ENCODE data around the gene CACNA1H. TPM values are rescaled to one million over a fixed set of nuclear protein-coding genes. Genes with fewer than 3 reads are reported as not detected.

The CACNA1H gene
- total and polyA plus RNA-seq, 9 of the 15 experiments (the other 6 are each of a cell fraction or from before 2014, with no cell fraction given), result 0.10 to 0.18 TPM; not detected in 7

DNA sequence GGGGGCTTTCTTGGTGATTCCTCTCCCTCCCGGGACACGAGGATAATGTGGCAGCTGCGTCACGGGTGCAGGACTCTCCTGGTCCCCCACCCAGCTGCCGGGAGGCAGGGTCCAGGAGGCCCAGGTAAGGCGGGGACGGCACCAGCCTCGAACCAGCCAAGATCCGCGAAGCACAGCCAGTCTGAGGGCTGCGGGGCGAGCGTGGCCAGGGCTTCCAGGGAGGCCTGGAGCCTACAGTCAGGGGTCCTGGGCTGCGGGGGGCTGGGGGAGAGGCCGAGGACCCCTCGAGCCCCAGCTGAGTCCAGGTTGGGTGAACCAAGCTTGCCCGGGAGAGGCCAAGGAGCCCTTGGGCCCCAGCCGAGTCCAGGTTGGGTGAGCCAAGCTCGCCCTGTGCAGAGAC is 112.9 kb downstream of the CACNA1H start:
- Histone ChIP-seq H3K9me3 (replicated peaks; ENCODE audit: control insufficient read depth, insufficient read depth, low read depth, low read length) (peaks cover 7% of the 10 kb centered on the region; the same call in 1 of the 2 replicates), H3K27ac (ENCODE audit: extremely low read depth, low read depth, low read length) (no peak overlapping the region), H3K36me3 (ENCODE audit: control insufficient read depth, insufficient read depth, low read length) (no peaks in the 10 kb centered on the region), H3K4me2 (ENCODE audit: insufficient read depth, low read length) (no peak overlapping the region), H3K9me1 (ENCODE audit: control insufficient read depth, insufficient read depth, low read length) (no peaks in the 10 kb centered on the region), H4K20me1 (replicated peaks; ENCODE audit: control insufficient read depth, insufficient read depth, low read length) (no peaks in the 10 kb centered on the region), H3K4me1 (replicated peaks in 1 of 2; ENCODE audit: control insufficient read depth in 2 of 2, insufficient read depth in 2 of 2, low read length in 2 of 2) (peaks cover 3 to 27% of the 10 kb centered on the region in 2 experiments; a peak in 3 of 5 replicates), H3K4me3 (no peak overlapping the region), H3K79me2 (ENCODE audit: control insufficient read depth, insufficient read depth, low read length) (no peaks in the 10 kb centered on the region), H3K9ac (ENCODE audit: insufficient read depth in 1 of 2, low read depth in 2 of 2, low read length in 2 of 2) (no peak overlapping the region), H3K27me3 (ENCODE audit: control insufficient read depth in 2 of 2, insufficient read depth in 2 of 2, low read length in 2 of 2) (peaks cover 10 to 34% of the 10 kb centered on the region in 2 experiments; a peak in 4 of 5 replicates), H2AFZ (ENCODE audit: low read depth, low read length) (no peak overlapping the region)
- ChIA-PET POLR2A (no interaction called here), CTCF (ENCODE audit: low intra/inter-chr PET ratio) (no interaction called here)
- no TSS peak for BruUV-seq (replicated peaks)
- FAIRE-seq (no peak), DNase-seq (ENCODE audit: extremely low read depth in 1 of 4, low spot score in 3 of 4) (no peak), ATAC-seq (no peak)
- 2% methylated on average over 13 of the region's 19 CpGs for WGBS (ENCODE audit: insufficient coverage, low coverage, missing lambda C conversion rate)
- intact Hi-C loops (cut with micrococcal nuclease) (no loop called here), in situ Hi-C loops (cut with MboI) (no loop called here)
- TF ChIP-seq SREBF1 (IDR thresholded peaks at IDR 0.05; ENCODE audit: borderline replicate concordance, low read depth, low read length) (no peak), NR2C1 (IDR thresholded peaks at IDR 0.05) (no peak), NR2C1 (tag; IDR thresholded peaks at IDR 0.05) (no peak), ZEB2 (IDR thresholded peaks at IDR 0.05) (no peak), POLR2G (IDR thresholded peaks at IDR 0.05; ENCODE audit: low read depth, low read length) (no peak), CXXC5 (CRISPR knock-in tag; IDR thresholded peaks at IDR 0.05) (no peak), NR2F6 (CRISPR knock-in tag; IDR thresholded peaks at IDR 0.05) (no peak), RAD51 (IDR thresholded peaks at IDR 0.05; ENCODE audit: borderline replicate concordance, low read depth) (no peak), MAZ (CRISPR knock-in tag; conservative IDR thresholded peaks at IDR 0.05 in 1 of 2, IDR thresholded peaks at IDR 0.05 in 1 of 2) (no peak), ZNF263 (CRISPR knock-in tag; IDR thresholded peaks at IDR 0.05; ENCODE audit: borderline replicate concordance) (no peak), ELK1 (CRISPR knock-in tag; IDR thresholded peaks at IDR 0.05) (no peak), KDM4B (IDR thresholded peaks at IDR 0.05; ENCODE audit: borderline replicate concordance in 2 of 2, low read depth in 1 of 2) (no peak), HDAC8 (tag; IDR thresholded peaks at IDR 0.05) (no peak), HNRNPL (IDR thresholded peaks at IDR 0.05; ENCODE audit: low read depth, low read length) (no peak), THRAP3 (IDR thresholded peaks at IDR 0.05; ENCODE audit: borderline replicate concordance) (no peak)
- TF ChIP-seq, protein P1, sequence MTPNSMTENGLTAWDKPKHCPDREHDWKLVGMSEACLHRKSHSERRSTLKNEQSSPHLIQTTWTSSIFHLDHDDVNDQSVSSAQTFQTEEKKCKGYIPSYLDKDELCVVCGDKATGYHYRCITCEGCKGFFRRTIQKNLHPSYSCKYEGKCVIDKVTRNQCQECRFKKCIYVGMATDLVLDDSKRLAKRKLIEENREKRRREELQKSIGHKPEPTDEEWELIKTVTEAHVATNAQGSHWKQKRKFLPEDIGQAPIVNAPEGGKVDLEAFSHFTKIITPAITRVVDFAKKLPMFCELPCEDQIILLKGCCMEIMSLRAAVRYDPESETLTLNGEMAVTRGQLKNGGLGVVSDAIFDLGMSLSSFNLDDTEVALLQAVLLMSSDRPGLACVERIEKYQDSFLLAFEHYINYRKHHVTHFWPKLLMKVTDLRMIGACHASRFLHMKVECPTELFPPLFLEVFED (CRISPR knock-in tag; conservative IDR thresholded peaks at IDR 0.05), result no peak
- TF ChIP-seq, protein P2, sequence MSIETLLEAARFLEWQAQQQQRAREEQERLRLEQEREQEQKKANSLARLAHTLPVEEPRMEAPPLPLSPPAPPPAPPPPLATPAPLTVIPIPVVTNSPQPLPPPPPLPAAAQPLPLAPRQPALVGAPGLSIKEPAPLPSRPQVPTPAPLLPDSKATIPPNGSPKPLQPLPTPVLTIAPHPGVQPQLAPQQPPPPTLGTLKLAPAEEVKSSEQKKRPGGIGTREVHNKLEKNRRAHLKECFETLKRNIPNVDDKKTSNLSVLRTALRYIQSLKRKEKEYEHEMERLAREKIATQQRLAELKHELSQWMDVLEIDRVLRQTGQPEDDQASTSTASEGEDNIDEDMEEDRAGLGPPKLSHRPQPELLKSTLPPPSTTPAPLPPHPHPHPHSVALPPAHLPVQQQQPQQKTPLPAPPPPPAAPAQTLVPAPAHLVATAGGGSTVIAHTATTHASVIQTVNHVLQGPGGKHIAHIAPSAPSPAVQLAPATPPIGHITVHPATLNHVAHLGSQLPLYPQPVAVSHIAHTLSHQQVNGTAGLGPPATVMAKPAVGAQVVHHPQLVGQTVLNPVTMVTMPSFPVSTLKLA (conservative IDR thresholded peaks at IDR 0.05), result no peak
- TF ChIP-seq, protein P3, sequence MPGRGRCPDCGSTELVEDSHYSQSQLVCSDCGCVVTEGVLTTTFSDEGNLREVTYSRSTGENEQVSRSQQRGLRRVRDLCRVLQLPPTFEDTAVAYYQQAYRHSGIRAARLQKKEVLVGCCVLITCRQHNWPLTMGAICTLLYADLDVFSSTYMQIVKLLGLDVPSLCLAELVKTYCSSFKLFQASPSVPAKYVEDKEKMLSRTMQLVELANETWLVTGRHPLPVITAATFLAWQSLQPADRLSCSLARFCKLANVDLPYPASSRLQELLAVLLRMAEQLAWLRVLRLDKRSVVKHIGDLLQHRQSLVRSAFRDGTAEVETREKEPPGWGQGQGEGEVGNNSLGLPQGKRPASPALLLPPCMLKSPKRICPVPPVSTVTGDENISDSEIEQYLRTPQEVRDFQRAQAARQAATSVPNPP (IDR thresholded peaks at IDR 0.05; ENCODE audit: borderline replicate concordance, insufficient read depth, insufficient read length), result no peak

All from K562 (cell line).